ENCODE data around the gene DEF6. TPM values are rescaled to one million over a fixed set of nuclear protein-coding genes. Genes with fewer than 3 reads are reported as not detected.
A peak's percentile ranks its signal among the peaks of the same experiment; 100 is the strongest.
"Not testable (repeated sequence)": the region's sequence is repeated elsewhere in the genome, so short reads cannot be mapped to it uniquely, and the experiment has no call there.

The DEF6 gene
- total RNA-seq, 3 donors from 2014 or later, result 4.8 to 14.2 (median 14.1) TPM

DNA sequence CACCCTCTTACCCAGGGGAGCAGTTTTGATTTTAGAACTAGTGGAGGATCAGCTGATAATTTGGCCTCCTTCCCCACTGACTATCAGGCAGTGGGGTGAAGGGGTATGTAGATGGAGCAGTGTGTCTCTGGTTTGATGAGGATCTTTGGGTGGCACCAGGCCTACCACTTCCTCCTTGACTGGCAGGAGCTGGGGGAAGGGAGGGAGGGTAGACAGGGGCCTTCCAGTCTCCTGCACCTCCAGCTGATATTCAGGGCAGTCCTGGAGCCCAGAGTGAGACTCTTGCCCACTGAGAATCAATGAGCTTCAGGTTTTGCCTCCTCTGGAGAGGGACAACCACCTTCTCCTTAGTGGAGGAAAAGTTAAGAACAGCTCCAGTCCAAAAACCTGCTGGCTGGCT lies 3.2 kb downstream of the DEF6 start:
- no peak for TF ChIP-seq POLR2A (IDR thresholded peaks at IDR 0.05)
- TF ChIP-seq, protein P1, sequence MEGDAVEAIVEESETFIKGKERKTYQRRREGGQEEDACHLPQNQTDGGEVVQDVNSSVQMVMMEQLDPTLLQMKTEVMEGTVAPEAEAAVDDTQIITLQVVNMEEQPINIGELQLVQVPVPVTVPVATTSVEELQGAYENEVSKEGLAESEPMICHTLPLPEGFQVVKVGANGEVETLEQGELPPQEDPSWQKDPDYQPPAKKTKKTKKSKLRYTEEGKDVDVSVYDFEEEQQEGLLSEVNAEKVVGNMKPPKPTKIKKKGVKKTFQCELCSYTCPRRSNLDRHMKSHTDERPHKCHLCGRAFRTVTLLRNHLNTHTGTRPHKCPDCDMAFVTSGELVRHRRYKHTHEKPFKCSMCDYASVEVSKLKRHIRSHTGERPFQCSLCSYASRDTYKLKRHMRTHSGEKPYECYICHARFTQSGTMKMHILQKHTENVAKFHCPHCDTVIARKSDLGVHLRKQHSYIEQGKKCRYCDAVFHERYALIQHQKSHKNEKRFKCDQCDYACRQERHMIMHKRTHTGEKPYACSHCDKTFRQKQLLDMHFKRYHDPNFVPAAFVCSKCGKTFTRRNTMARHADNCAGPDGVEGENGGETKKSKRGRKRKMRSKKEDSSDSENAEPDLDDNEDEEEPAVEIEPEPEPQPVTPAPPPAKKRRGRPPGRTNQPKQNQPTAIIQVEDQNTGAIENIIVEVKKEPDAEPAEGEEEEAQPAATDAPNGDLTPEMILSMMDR (IDR thresholded peaks at IDR 0.05), result no peak
- no peak for TF ChIP-seq POLR2AphosphoS5 (IDR thresholded peaks at IDR 0.05)
- H3K27ac ChIP-seq, result no peak overlapping the region
- no peak for DNase-seq (ENCODE audit: low spot score in 2 of 2)
- no peaks in the 10 kb centered on the region for H3K36me3 ChIP-seq
- intact Hi-C loops (cut with DNase I; ENCODE audit: low total_unique reads), result no loop called here
- no peak overlapping the region for H3K4me3 ChIP-seq
- H3K27me3 ChIP-seq, result no peaks in the 10 kb centered on the region
- H3K4me1 ChIP-seq, result peaks cover 4 to 6% of the 10 kb centered on the region in 2 donors
- H3K9me3 ChIP-seq, result no peaks in the 10 kb centered on the region

DNA sequence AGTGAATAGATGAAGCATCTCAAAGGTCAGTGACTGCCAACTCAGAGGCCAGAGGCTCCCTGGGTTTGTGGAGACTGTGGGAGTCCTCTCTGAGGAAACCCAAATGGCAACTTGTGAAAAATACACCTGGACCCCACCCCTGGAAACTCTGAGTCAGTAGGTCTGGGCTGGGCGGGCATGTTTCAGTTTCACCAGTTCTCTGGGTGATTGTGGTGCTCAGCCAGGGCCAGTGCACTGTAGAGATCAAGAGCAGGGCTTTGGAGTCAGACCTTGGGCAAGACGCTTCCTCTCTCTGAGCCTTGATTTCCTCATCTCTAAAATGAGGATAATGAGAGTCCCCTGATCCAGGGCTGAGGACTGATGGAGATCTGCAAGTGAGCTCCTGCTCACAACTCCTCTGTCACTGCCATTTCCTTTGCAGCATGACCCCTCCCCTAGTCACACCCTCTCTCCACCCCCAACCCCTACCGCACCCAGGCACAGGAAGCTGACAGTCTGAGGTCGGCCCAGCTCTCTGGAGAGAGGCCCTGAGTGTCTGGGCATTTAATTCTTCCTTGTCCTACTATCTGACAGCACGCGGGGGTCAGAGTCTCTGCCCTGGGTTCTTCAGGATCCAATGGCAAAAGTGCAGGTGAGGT lies 5.1 kb downstream of the DEF6 start:
- H3K9me3 ChIP-seq, result no peaks in the 10 kb centered on the region
- no peaks in the 10 kb centered on the region for H3K4me1 ChIP-seq
- peak overlapping the region in 1 of 2 donors; percentile 12 for H3K27ac ChIP-seq
- no peak for DNase-seq (ENCODE audit: low spot score in 2 of 2)
- no peaks in the 10 kb centered on the region for H3K36me3 ChIP-seq
- no peak for TF ChIP-seq POLR2AphosphoS5 (IDR thresholded peaks at IDR 0.05)
- TF ChIP-seq, protein P1 (IDR thresholded peaks at IDR 0.05), result no peak
- no peak for TF ChIP-seq POLR2A (IDR thresholded peaks at IDR 0.05)
- intact Hi-C loops (cut with DNase I; ENCODE audit: low total_unique reads), result no loop called here
- no peak overlapping the region for H3K4me3 ChIP-seq
- H3K27me3 ChIP-seq, result no peaks in the 10 kb centered on the region

DNA sequence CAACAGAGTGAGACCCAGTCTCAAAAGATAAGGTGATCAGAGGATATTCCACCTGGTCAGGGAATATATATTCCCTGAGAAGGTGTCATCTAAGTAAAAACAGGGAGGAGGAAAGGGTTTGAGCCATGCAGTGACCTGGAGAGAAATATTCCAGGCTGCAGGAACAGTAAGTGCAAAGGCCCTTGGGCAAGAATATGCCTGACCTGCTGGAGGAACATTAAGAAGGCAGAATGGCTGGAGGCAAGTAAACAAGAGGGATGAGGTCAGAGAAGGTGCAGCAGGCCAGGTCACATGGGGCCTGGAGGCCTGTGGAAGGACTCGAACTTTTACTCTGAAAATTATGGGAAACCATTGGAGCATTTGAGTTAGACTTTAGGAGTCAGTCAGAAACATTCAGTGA lies 6.7 kb downstream of the DEF6 start:
- no peak for DNase-seq (ENCODE audit: low spot score in 2 of 2)
- TF ChIP-seq POLR2AphosphoS5 (IDR thresholded peaks at IDR 0.05) (no peak), POLR2A (IDR thresholded peaks at IDR 0.05) (no peak)
- TF ChIP-seq, protein P1 (IDR thresholded peaks at IDR 0.05), result no peak
- Histone ChIP-seq H3K4me3 (no peak overlapping the region), H3K36me3 (no peaks in the 10 kb centered on the region), H3K4me1 (no peaks in the 10 kb centered on the region), H3K27ac (no peak overlapping the region), H3K27me3 (no peaks in the 10 kb centered on the region), H3K9me3 (no peaks in the 10 kb centered on the region)
- intact Hi-C loops (cut with DNase I; ENCODE audit: low total_unique reads), result no loop called here

DNA sequence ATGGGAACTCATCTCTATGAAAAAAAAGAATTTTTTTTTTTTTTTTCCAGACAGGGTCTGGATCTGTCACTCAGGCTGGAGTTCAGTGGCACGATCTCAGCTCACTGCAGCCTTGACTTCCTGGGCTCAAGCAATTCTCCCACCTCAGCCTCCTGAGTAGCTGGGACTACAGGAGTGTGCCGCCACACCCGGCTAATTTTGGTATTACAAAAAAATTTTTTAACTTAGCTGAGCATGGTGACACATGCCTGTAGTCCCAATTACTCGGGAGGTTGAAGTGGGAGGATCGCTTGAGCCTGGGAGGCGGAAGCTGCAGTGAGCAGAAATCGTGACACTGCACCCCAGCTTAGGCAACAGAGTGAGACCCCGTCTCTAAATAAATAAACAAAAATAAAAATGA lies 7.5 kb downstream of the DEF6 start:
- intact Hi-C loops (cut with DNase I; ENCODE audit: low total_unique reads), result no loop called here
- no peaks in the 10 kb centered on the region for H3K27me3 ChIP-seq
- no peak for DNase-seq (ENCODE audit: low spot score in 2 of 2)
- no peak overlapping the region for H3K27ac ChIP-seq
- no peaks in the 10 kb centered on the region for H3K9me3 ChIP-seq
- H3K4me3 ChIP-seq, result no peak overlapping the region
- no peaks in the 10 kb centered on the region for H3K4me1 ChIP-seq
- TF ChIP-seq, protein P1 (IDR thresholded peaks at IDR 0.05), result no peak
- TF ChIP-seq POLR2A (IDR thresholded peaks at IDR 0.05) (no peak), POLR2AphosphoS5 (IDR thresholded peaks at IDR 0.05) (no peak)
- H3K36me3 ChIP-seq, result no peaks in the 10 kb centered on the region

DNA sequence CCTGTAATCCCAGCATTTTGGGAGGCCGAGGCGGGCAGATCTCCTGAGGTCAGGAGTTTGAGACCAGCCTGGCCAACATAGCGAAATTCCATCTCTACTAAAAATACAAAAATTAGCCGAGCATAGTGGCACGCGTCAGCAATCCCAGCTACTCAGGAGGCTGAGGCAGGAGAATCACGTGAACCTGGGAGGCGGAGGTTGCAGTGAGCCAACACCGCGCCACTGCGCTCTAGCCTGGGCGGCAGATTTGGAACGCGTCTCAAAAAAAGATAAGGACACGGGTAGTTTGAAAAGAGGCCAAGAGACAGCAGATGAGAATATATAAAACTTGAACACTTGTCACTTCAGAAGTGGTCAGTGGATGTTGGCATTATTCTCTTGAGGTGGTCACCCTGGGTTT lies 9.5 kb downstream of the DEF6 start:
- H3K27me3 ChIP-seq; H3K4me3 ChIP-seq; H3K4me1 ChIP-seq; H3K27ac ChIP-seq; DNase-seq (ENCODE audit: low spot score in 2 of 2); intact Hi-C loops (cut with DNase I; ENCODE audit: low total_unique reads); H3K9me3 ChIP-seq; H3K36me3 ChIP-seq: not testable (repeated sequence)

DNA sequence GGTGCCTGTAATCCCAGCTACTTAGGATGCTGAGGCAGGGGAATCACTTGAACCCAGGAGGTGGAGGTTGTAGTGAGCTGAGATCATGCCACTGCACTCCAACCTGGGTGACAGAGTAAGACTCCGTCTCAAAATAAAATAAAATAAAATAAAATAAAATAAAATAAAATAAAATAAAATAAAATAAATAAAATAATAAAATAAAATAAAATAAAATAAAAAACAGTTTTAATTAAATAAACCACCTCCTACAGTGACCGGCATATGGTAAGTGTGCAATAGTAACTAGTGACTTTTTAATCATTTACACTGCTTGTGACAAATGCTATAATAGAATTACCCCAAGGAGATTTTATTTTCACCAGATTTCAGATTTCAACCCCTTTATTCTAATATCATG lies 10.9 kb downstream of the DEF6 start:
- H3K27ac ChIP-seq; H3K27me3 ChIP-seq; H3K4me1 ChIP-seq; H3K36me3 ChIP-seq; intact Hi-C loops (cut with DNase I; ENCODE audit: low total_unique reads); H3K9me3 ChIP-seq; H3K4me3 ChIP-seq; DNase-seq (ENCODE audit: low spot score in 2 of 2): not testable (repeated sequence)
